Keratinocyte (primary cell): ENCODE results near the gene TMEM207. TPM values are rescaled to one million over a fixed set of nuclear protein-coding genes. Genes with fewer than 3 reads are reported as not detected.
A peak's percentile ranks its signal among the peaks of the same experiment; 100 is the strongest.

ENCODE experiments used
- DNase-seq: peaks from one replicate; pipeline ENCODE4 v3.0.0-alpha.2; 2011; ENCODE audit warnings: low read depth, missing footprints, low spot score
- FAIRE-seq: peaks from 2 replicates; lab custom pipeline; 2011; peaks lifted over from hg19 to GRCh38; lab: Jason Lieb, UNC
- H2AFZ ChIP-seq: 2 replicates; pipeline ENCODE4 v1.6.0; 2012; ENCODE audit warnings: low read length, control low read depth, inconsistent platforms; ENCODE audit not compliant: control insufficient read depth
- H3K27ac ChIP-seq: 2 replicates; pipeline ENCODE4 v1.5.1; 2011; ENCODE audit warnings: low read length; ENCODE audit not compliant: control insufficient read depth, insufficient read depth
- H3K27me3 ChIP-seq: 3 replicates; pipeline ENCODE4 v1.6.0; 2011; ENCODE audit warnings: low read length; ENCODE audit not compliant: control insufficient read depth, insufficient read depth; ENCODE audit errors: extremely low read depth
- H3K36me3 ChIP-seq, 2 experiments: 2 replicates in 1 of 2; 3 replicates in 1 of 2; pipeline ENCODE4 v1.5.1; 2011; ENCODE audit warnings: low read length in 2 of 2, mild to moderate bottlenecking in 1 of 2; ENCODE audit not compliant: control insufficient read depth in 2 of 2, insufficient read depth in 2 of 2; ENCODE audit errors: extremely low read depth in 1 of 2
- H3K4me1 ChIP-seq: 3 replicates; pipeline ENCODE4 v1.5.1; 2011; ENCODE audit warnings: low read length; ENCODE audit not compliant: control insufficient read depth, insufficient read depth; ENCODE audit errors: extremely low read depth
- H3K4me2 ChIP-seq: 3 replicates; pipeline ENCODE4 v1.6.0; 2011; ENCODE audit warnings: low read depth, low read length; ENCODE audit not compliant: control insufficient read depth, insufficient read depth; ENCODE audit errors: extremely low read depth
- H3K4me3 ChIP-seq, 3 experiments: fragments of 200-600 bp in 1 of 3; sonication (generic) in 1 of 3; 2 replicates in 2 of 3; 3 replicates in 1 of 3; pipeline ENCODE4 v1.5.1; 2011 to 2016; ENCODE audit warnings: low read length in 3 of 3, mild to moderate bottlenecking in 3 of 3, control low read depth in 2 of 3, inconsistent platforms in 1 of 3, low read depth in 1 of 3, mixed read lengths in 1 of 3, mixed run types in 1 of 3, moderate library complexity in 1 of 3; ENCODE audit not compliant: control insufficient read depth in 2 of 3, insufficient read depth in 2 of 3; ENCODE audit errors: extremely low read depth in 1 of 3
- H3K79me2 ChIP-seq: 2 replicates; pipeline ENCODE4 v1.6.0; 2012; ENCODE audit warnings: low read length; ENCODE audit not compliant: control insufficient read depth, insufficient read depth
- H3K9ac ChIP-seq: 3 replicates; pipeline ENCODE4 v1.6.0; 2011; ENCODE audit warnings: low read length; ENCODE audit not compliant: control insufficient read depth, insufficient read depth; ENCODE audit errors: extremely low read depth
- H3K9me1 ChIP-seq: 3 replicates; pipeline ENCODE4 v1.6.0; 2011; ENCODE audit warnings: low read length; ENCODE audit not compliant: control insufficient read depth, insufficient read depth; ENCODE audit errors: extremely low read depth
- H3K9me3 ChIP-seq: 2 replicates; pipeline ENCODE4 v1.5.1; 2012; ENCODE audit warnings: low read depth, low read length; ENCODE audit not compliant: control insufficient read depth
- H4K20me1 ChIP-seq: 3 replicates; pipeline ENCODE4 v1.6.0; 2011; ENCODE audit warnings: low read length; ENCODE audit not compliant: control insufficient read depth, insufficient read depth; ENCODE audit errors: extremely low read depth
- CTCF ChIP-seq, 3 experiments: IDR thresholded peaks in 1 of 3; conservative IDR thresholded peaks in 1 of 3; optimal IDR thresholded peaks in 1 of 3; 2 replicates in 2 of 3; 3 replicates in 1 of 3; pipeline versions ENCODE3 to v1.5.1; 2011; ENCODE audit warnings: low read length in 3 of 3, mild to moderate bottlenecking in 3 of 3, moderate library complexity in 2 of 3, control low read depth in 1 of 3, inconsistent platforms in 1 of 3; ENCODE audit not compliant: insufficient read depth in 2 of 3; ENCODE audit errors: extremely low read depth in 1 of 3
- EZH2 ChIP-seq: IDR thresholded peaks from one replicate; pipeline ENCODE4 v1.6.1; 2012; ENCODE audit warnings: inconsistent platforms, mild to moderate bottlenecking, low read length, moderate library complexity
- dilution Hi-C: fragments of 300-500 bp; cut with MboI; formaldehyde crosslinking; loops from one replicate; pipeline ENCODE4 v1.7.0; 2020; ENCODE audit warnings: low sequenced_read_pairs; ENCODE audit not compliant: extremely low pct_ligation_motif_present
- polyA plus RNA-seq, 5 experiments: library from polyadenylated mRNA; depleted of rRNA in 3 of 5; stranded (reverse) in 3 of 5; stranded (forward) in 1 of 5; unstranded in 1 of 5; fragments of >200 nt; gene quantifications; 1 replicate in 1 of 5; 2 replicates in 3 of 5; 3 replicates in 1 of 5; pipeline versions ENCODE4 v1.2.1 to v1.2.3, GENCODE V29; 2011 to 2012; ENCODE audit warnings: missing spikeins in 2 of 5, low read depth in 1 of 5, low replicate concordance in 1 of 5

Gene TMEM207
- polyA plus RNA-seq, 1 donor (not counting 4 experiments of a cell fraction or from before 2014, with no cell fraction given): not detected

- H3K9me3 ChIP-seq: peaks cover 2% of the 10 kb centered on the region
- peaks cover 36% of the 10 kb centered on the region for H3K4me1 ChIP-seq
- no peak for TF ChIP-seq EZH2
- no peak for TF ChIP-seq CTCF (optimal IDR thresholded peaks at IDR 0.05 in 1 of 3, IDR thresholded peaks at IDR 0.05 in 1 of 3, conservative IDR thresholded peaks at IDR 0.05 in 1 of 3; ENCODE audit: extremely low read depth in 1 of 3, insufficient read depth in 2 of 3, low read length in 3 of 3)
- dilution Hi-C loops: no loop called here
- H3K27me3 ChIP-seq: no peaks in the 10 kb centered on the region
- H3K4me3 ChIP-seq: no peak overlapping the region
- no peak overlapping the region for H2AFZ ChIP-seq
- H3K79me2 ChIP-seq: no peaks in the 10 kb centered on the region
- DNase-seq: peak; percentile 58
- H3K4me2 ChIP-seq: no peak overlapping the region
- FAIRE-seq: peak; percentile 81
- H3K9me1 ChIP-seq: no peaks in the 10 kb centered on the region
- no peaks in the 10 kb centered on the region for H3K36me3 ChIP-seq
- no peak overlapping the region for H3K27ac ChIP-seq
- H3K9ac ChIP-seq: no peak overlapping the region
- no peaks in the 10 kb centered on the region for H4K20me1 ChIP-seq
Measured at GRCh38 chr3:190432216-190432615, 17.5 kb downstream of the TMEM207 start.

GRCh38 chr3:190430906-190431305, 18.8 kb downstream of the TMEM207 start:
- Histone ChIP-seq H3K9ac (no peak overlapping the region), H3K27me3 (no peaks in the 10 kb centered on the region), H3K36me3 (no peaks in the 10 kb centered on the region), H3K9me3 (peaks cover 2% of the 10 kb centered on the region), H3K4me1 (peaks cover 30% of the 10 kb centered on the region), H3K9me1 (no peaks in the 10 kb centered on the region), H3K4me2 (no peak overlapping the region), H3K27ac (no peak overlapping the region), H2AFZ (no peak overlapping the region), H4K20me1 (no peaks in the 10 kb centered on the region), H3K4me3 (no peak overlapping the region), H3K79me2 (no peaks in the 10 kb centered on the region)
- dilution Hi-C loops: no loop called here
- DNase-seq: no peak
- peak; percentile 13 for FAIRE-seq
- no peak for TF ChIP-seq CTCF (optimal IDR thresholded peaks at IDR 0.05 in 1 of 3, IDR thresholded peaks at IDR 0.05 in 1 of 3, conservative IDR thresholded peaks at IDR 0.05 in 1 of 3; ENCODE audit: extremely low read depth in 1 of 3, insufficient read depth in 2 of 3, low read length in 3 of 3)
- TF ChIP-seq EZH2: no peak
